T-helper 1 cell treated with Interleukin-12 subunit alpha and Interleukin-12 subunit beta and Interleukin-4 antibody, amounts not matched to agents 30 μg/mL and 1 μg/mL, for 36 hours (primary cell): ENCODE measurements around the gene OR6B1.

ENCODE experiments used
- H3K27ac Mint-ChIP-seq: one replicate; pipeline ENCODE4 v1.8.0; 2021; ENCODE audit warnings: mild to moderate bottlenecking, mixed read lengths
- H3K27me3 Mint-ChIP-seq: one replicate; pipeline ENCODE4 v1.8.0; 2021; ENCODE audit warnings: low read depth, mixed read lengths
- H3K36me3 Mint-ChIP-seq: one replicate; pipeline ENCODE4 v1.8.0; 2021; ENCODE audit warnings: low read depth, mixed read lengths
- H3K4me1 Mint-ChIP-seq: one replicate; pipeline ENCODE4 v1.8.0; 2021; ENCODE audit warnings: low read depth, mixed read lengths
- H3K4me3 Mint-ChIP-seq: one replicate; pipeline ENCODE4 v1.8.0; 2021; ENCODE audit warnings: mild to moderate bottlenecking, moderate library complexity, mixed read lengths
- H3K9me3 Mint-ChIP-seq: one replicate; pipeline ENCODE4 v1.8.0; 2021; ENCODE audit warnings: mixed read lengths

The OR6B1 gene

GRCh38 chr7:144020340-144020739 lies 20.2 kb downstream of the OR6B1 start:
- Mint-ChIP-seq H3K27me3 (no peaks in the 10 kb centered on the region), H3K27ac (no peak overlapping the region), H3K9me3 (no peaks in the 10 kb centered on the region), H3K36me3 (no peaks in the 10 kb centered on the region), H3K4me1 (no peaks in the 10 kb centered on the region), H3K4me3 (no peak overlapping the region)

- Mint-ChIP-seq H3K4me3 (no peak overlapping the region), H3K9me3 (no peaks in the 10 kb centered on the region), H3K27ac (no peak overlapping the region), H3K27me3 (no peaks in the 10 kb centered on the region), H3K4me1 (no peaks in the 10 kb centered on the region), H3K36me3 (no peaks in the 10 kb centered on the region)
Measured at GRCh38 chr7:144022169-144022568, 22.0 kb downstream of the OR6B1 start.

- Mint-ChIP-seq H3K4me3 (no peak overlapping the region), H3K9me3 (no peaks in the 10 kb centered on the region), H3K4me1 (no peaks in the 10 kb centered on the region), H3K27me3 (no peaks in the 10 kb centered on the region), H3K36me3 (no peaks in the 10 kb centered on the region), H3K27ac (no peak overlapping the region)
Measured at GRCh38 chr7:144023171-144023827, 23.2 kb downstream of the OR6B1 start.

- Mint-ChIP-seq H3K4me3 (no peak overlapping the region), H3K27me3 (no peaks in the 10 kb centered on the region), H3K4me1 (no peaks in the 10 kb centered on the region), H3K27ac (no peak overlapping the region), H3K9me3 (no peaks in the 10 kb centered on the region), H3K36me3 (no peaks in the 10 kb centered on the region)
Measured at GRCh38 chr7:144024213-144024612, 24.1 kb downstream of the OR6B1 start.

- H3K9me3 Mint-ChIP-seq, result no peaks in the 10 kb centered on the region
- H3K27ac Mint-ChIP-seq, result no peak overlapping the region
- H3K4me1 Mint-ChIP-seq, result no peaks in the 10 kb centered on the region
- peaks cover under 1% of the 10 kb centered on the region for H3K27me3 Mint-ChIP-seq
- H3K36me3 Mint-ChIP-seq, result no peaks in the 10 kb centered on the region
- no peak overlapping the region for H3K4me3 Mint-ChIP-seq
Measured at GRCh38 chr7:144026203-144026883, 26.2 kb downstream of the OR6B1 start.

- Mint-ChIP-seq H3K4me3 (no peak overlapping the region), H3K4me1 (no peaks in the 10 kb centered on the region), H3K36me3 (no peaks in the 10 kb centered on the region), H3K27me3 (peaks cover 4% of the 10 kb centered on the region), H3K27ac (no peak overlapping the region), H3K9me3 (no peaks in the 10 kb centered on the region)
Measured at GRCh38 chr7:144027070-144027469, 26.9 kb downstream of the OR6B1 start.

GRCh38 chr7:144027974-144028373 lies 27.9 kb downstream of the OR6B1 start:
- Mint-ChIP-seq H3K36me3 (no peaks in the 10 kb centered on the region), H3K4me3 (no peak overlapping the region), H3K27ac (no peak overlapping the region), H3K4me1 (no peaks in the 10 kb centered on the region), H3K27me3 (peaks cover 4% of the 10 kb centered on the region), H3K9me3 (no peaks in the 10 kb centered on the region)

- no peaks in the 10 kb centered on the region for H3K36me3 Mint-ChIP-seq
- H3K27me3 Mint-ChIP-seq, result peaks cover 4% of the 10 kb centered on the region
- H3K9me3 Mint-ChIP-seq, result no peaks in the 10 kb centered on the region
- no peak overlapping the region for H3K27ac Mint-ChIP-seq
- H3K4me3 Mint-ChIP-seq, result no peak overlapping the region
- H3K4me1 Mint-ChIP-seq, result no peaks in the 10 kb centered on the region
Measured at GRCh38 chr7:144028547-144028946, 28.4 kb downstream of the OR6B1 start.

GRCh38 chr7:144032516-144032915 lies 32.4 kb downstream of the OR6B1 start:
- Mint-ChIP-seq H3K4me3 (no peak overlapping the region), H3K4me1 (no peaks in the 10 kb centered on the region), H3K27me3 (peaks cover 14% of the 10 kb centered on the region), H3K36me3 (no peaks in the 10 kb centered on the region), H3K9me3 (no peaks in the 10 kb centered on the region), H3K27ac (no peak overlapping the region)

GRCh38 chr7:144032985-144033709 lies 33.0 kb downstream of the OR6B1 start:
- H3K4me1 Mint-ChIP-seq, result no peaks in the 10 kb centered on the region
- no peak overlapping the region for H3K4me3 Mint-ChIP-seq

GRCh38 chr7:144035385-144035784 lies 35.3 kb downstream of the OR6B1 start:
- no peaks in the 10 kb centered on the region for H3K9me3 Mint-ChIP-seq
- H3K4me3 Mint-ChIP-seq, result no peak overlapping the region
- H3K27ac Mint-ChIP-seq, result no peak overlapping the region
- no peaks in the 10 kb centered on the region for H3K4me1 Mint-ChIP-seq
- no peaks in the 10 kb centered on the region for H3K36me3 Mint-ChIP-seq
- H3K27me3 Mint-ChIP-seq, result peaks cover 14% of the 10 kb centered on the region

More at GRCh38 chr7:144032985-144033709, 33.0 kb downstream of the OR6B1 start:
- H3K27me3 Mint-ChIP-seq, result peaks cover 14% of the 10 kb centered on the region
- H3K27ac Mint-ChIP-seq, result no peak overlapping the region
- H3K36me3 Mint-ChIP-seq, result no peaks in the 10 kb centered on the region
- no peaks in the 10 kb centered on the region for H3K9me3 Mint-ChIP-seq

- Mint-ChIP-seq H3K27me3 (peaks cover 12% of the 10 kb centered on the region), H3K9me3 (no peaks in the 10 kb centered on the region), H3K4me1 (no peaks in the 10 kb centered on the region), H3K36me3 (no peaks in the 10 kb centered on the region), H3K4me3 (no peak overlapping the region), H3K27ac (no peak overlapping the region)
Measured at GRCh38 chr7:144036302-144036885, 36.3 kb downstream of the OR6B1 start.

- Mint-ChIP-seq H3K27me3 (peaks cover 10% of the 10 kb centered on the region), H3K9me3 (no peaks in the 10 kb centered on the region), H3K4me1 (no peaks in the 10 kb centered on the region), H3K27ac (no peak overlapping the region), H3K36me3 (no peaks in the 10 kb centered on the region), H3K4me3 (no peak overlapping the region)
Measured at GRCh38 chr7:144037414-144038035, 37.4 kb downstream of the OR6B1 start.

- no peak overlapping the region for H3K4me3 Mint-ChIP-seq
- no peaks in the 10 kb centered on the region for H3K9me3 Mint-ChIP-seq
- H3K4me1 Mint-ChIP-seq, result no peaks in the 10 kb centered on the region
- no peak overlapping the region for H3K27ac Mint-ChIP-seq
- no peaks in the 10 kb centered on the region for H3K36me3 Mint-ChIP-seq
- H3K27me3 Mint-ChIP-seq, result peaks cover 12% of the 10 kb centered on the region
Measured at GRCh38 chr7:144038887-144039286, 38.8 kb downstream of the OR6B1 start.
